DOHH2 (cell line): ENCODE results near the gene KIAA1671.

Experiments
- H3F3A ChIP-seq: fragments of 200-600 bp; sonication (generic), shearing (Covaris generic); 2 replicates; pipeline ENCODE4 v1.6.0; 2016; ENCODE audit warnings: antibody characterized with exemption, mild to moderate bottlenecking; ENCODE audit not compliant: control insufficient read depth, insufficient read depth
- H3K27ac ChIP-seq: fragments of 200-600 bp; sonication (generic); 2 replicates; pipeline ENCODE4 v1.5.1; 2014; ENCODE audit warnings: low read depth, mild to moderate bottlenecking, low read length, moderate library complexity
- H3K27me3 ChIP-seq: fragments of 200-600 bp; sonication (generic); 2 replicates; pipeline ENCODE4 v1.6.1; 2014; ENCODE audit warnings: mild to moderate bottlenecking, low read length, mixed read lengths; ENCODE audit not compliant: control insufficient read depth
- H3K36me3 ChIP-seq: fragments of 200-600 bp; sonication (generic); 2 replicates; pipeline ENCODE4 v1.6.1; 2014; ENCODE audit warnings: mild to moderate bottlenecking, low read length, moderate library complexity, mixed read lengths; ENCODE audit not compliant: control insufficient read depth
- H3K4me1 ChIP-seq: fragments of 200-600 bp; sonication (generic); 2 replicates; pipeline ENCODE4 v1.6.1; 2014; ENCODE audit warnings: mild to moderate bottlenecking, low read length, mixed read lengths; ENCODE audit not compliant: control insufficient read depth
- H3K4me2 ChIP-seq: fragments of 200-600 bp; sonication (generic); 2 replicates; pipeline ENCODE4 v1.6.0; 2014; ENCODE audit warnings: mild to moderate bottlenecking, low read length, moderate library complexity
- H3K4me3 ChIP-seq: fragments of 200-600 bp; sonication (generic); 2 replicates; pipeline ENCODE4 v1.5.1; 2014; ENCODE audit warnings: mild to moderate bottlenecking, low read length, mixed read lengths
- H3K79me2 ChIP-seq: fragments of 200-600 bp; sonication (generic); 2 replicates; pipeline ENCODE4 v1.6.1; 2014; ENCODE audit warnings: mild to moderate bottlenecking, low read length, mixed read lengths; ENCODE audit not compliant: control insufficient read depth
- H3K9me2 ChIP-seq: fragments of 200-600 bp; sonication (generic); replicated peaks from 2 replicates; pipeline ENCODE4 v1.6.1; 2014; ENCODE audit warnings: mild to moderate bottlenecking, low read length, mixed read lengths; ENCODE audit not compliant: control insufficient read depth
- H3K9me3 ChIP-seq: fragments of 200-600 bp; sonication (generic); 2 replicates; pipeline ENCODE4 v1.6.1; 2014; ENCODE audit warnings: antibody characterized with exemption, low read length, mixed read lengths; ENCODE audit not compliant: control insufficient read depth, insufficient read depth
- H4K20me1 ChIP-seq: fragments of 200-600 bp; sonication (generic); 2 replicates; pipeline ENCODE4 v1.6.0; 2014; ENCODE audit warnings: low read depth, mild to moderate bottlenecking, antibody characterized with exemption, low read length, moderate library complexity; ENCODE audit not compliant: control insufficient read depth, insufficient read depth
- EZH2phosphoT487 ChIP-seq: fragments of 200-600 bp; sonication (generic); IDR thresholded peaks from 2 replicates; pipeline ENCODE4 v1.6.1; 2017; ENCODE audit warnings: borderline replicate concordance, mild to moderate bottlenecking, antibody characterized with exemption, low read length, moderate library complexity, mixed read lengths
- TF ChIP-seq, protein P1 (sequence below): fragments of 200-600 bp; sonication (generic); IDR thresholded peaks from one replicate; pipeline ENCODE4 v1.5.1; 2014; ENCODE audit warnings: antibody characterized with exemption, mild to moderate bottlenecking, low read depth, low read length; ENCODE audit not compliant: poor library complexity, severe bottlenecking

KIAA1671 gene

DNA sequence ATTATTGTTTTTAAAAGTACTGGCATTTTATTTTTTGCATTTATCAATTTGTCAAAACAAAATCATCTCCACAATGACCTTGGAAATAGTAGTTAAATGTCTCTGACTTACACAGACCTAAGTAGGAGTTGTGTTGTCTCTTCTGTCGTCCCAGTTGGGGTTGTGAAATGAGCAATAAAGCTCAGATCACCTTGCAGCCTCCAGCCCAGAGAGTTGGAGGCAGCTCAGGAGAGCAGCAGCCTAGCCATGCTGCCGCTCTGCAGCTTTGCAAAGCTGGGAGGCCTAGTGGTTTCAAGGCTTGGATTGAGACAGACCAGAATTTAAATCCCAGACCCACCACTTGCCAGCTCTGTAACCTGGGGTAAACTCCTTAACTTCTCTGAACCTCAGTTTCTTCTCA lies 181.9 kb downstream of the KIAA1671 start:
- Histone ChIP-seq H3K4me3 (no peak overlapping the region), H3K9me2 (no peaks in the 10 kb centered on the region), H4K20me1 (no peaks in the 10 kb centered on the region), H3K79me2 (no peaks in the 10 kb centered on the region), H3K4me1 (no peaks in the 10 kb centered on the region), H3K36me3 (no peaks in the 10 kb centered on the region), H3K27me3 (peaks cover 22% of the 10 kb centered on the region), H3K27ac (no peak overlapping the region), H3F3A (no peaks in the 10 kb centered on the region), H3K4me2 (no peak overlapping the region), H3K9me3 (no peaks in the 10 kb centered on the region)
- no peak for TF ChIP-seq EZH2phosphoT487

- Histone ChIP-seq H3K4me3 (no peak overlapping the region), H3K9me3 (no peaks in the 10 kb centered on the region), H3K4me2 (no peak overlapping the region), H3F3A (no peaks in the 10 kb centered on the region), H3K9me2 (no peaks in the 10 kb centered on the region), H3K4me1 (no peaks in the 10 kb centered on the region), H3K27me3 (peaks cover 22% of the 10 kb centered on the region), H4K20me1 (no peaks in the 10 kb centered on the region), H3K36me3 (no peaks in the 10 kb centered on the region), H3K79me2 (no peaks in the 10 kb centered on the region), H3K27ac (no peak overlapping the region)
- TF ChIP-seq, protein P1, sequence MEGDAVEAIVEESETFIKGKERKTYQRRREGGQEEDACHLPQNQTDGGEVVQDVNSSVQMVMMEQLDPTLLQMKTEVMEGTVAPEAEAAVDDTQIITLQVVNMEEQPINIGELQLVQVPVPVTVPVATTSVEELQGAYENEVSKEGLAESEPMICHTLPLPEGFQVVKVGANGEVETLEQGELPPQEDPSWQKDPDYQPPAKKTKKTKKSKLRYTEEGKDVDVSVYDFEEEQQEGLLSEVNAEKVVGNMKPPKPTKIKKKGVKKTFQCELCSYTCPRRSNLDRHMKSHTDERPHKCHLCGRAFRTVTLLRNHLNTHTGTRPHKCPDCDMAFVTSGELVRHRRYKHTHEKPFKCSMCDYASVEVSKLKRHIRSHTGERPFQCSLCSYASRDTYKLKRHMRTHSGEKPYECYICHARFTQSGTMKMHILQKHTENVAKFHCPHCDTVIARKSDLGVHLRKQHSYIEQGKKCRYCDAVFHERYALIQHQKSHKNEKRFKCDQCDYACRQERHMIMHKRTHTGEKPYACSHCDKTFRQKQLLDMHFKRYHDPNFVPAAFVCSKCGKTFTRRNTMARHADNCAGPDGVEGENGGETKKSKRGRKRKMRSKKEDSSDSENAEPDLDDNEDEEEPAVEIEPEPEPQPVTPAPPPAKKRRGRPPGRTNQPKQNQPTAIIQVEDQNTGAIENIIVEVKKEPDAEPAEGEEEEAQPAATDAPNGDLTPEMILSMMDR, result no peak
- no peak for TF ChIP-seq EZH2phosphoT487
Measured at GRCh38 chr22:25136953-25137576, 184.5 kb downstream of the KIAA1671 start.

DNA sequence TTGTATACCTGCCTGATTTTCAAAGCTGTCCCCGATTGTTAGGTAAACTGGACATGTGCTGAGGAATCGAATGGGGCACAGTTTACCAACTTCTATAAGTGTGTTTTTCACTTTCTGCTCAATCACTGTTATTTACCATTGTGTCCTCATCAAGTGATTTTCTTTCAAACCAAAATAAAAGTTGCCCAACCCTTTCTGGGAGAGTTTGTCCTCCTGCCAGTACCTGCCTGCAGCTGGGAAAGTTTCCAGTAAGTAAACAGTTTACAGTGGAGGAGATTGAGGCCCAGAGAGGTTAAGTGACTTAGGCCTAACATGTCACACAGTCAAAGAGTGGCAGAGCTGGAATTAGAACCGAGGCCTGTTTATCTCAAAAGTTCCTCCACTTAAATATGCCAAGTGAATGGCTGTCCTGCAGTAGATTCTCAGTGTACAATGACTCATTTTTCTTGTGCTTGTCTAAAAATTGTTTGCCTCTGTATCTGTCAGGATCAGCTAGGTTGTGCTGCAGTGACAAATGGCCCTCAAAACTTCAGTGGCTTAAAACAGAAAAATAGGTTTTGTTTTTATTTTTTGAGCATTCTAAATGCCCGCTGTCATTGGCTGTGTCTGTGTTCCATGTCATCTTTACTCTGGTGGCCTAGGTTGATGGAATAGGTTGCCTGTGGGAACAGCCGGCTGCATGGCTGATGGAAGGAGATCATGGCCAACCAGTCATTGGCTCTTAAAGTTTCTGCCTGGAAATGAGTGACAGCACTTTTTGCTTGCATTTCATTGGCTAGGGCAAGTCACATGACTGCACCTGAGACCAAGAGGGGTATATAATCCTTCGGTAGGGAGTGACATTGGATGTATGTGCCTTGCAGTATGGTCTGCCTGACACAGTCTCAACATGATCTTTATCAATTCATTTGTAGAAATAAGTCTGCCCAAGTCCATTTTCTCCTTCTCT lies 185.3 kb downstream of the KIAA1671 start:
- Histone ChIP-seq H3K9me3 (no peaks in the 10 kb centered on the region), H3F3A (no peaks in the 10 kb centered on the region), H3K36me3 (no peaks in the 10 kb centered on the region), H4K20me1 (no peaks in the 10 kb centered on the region), H3K4me3 (no peak overlapping the region), H3K79me2 (no peaks in the 10 kb centered on the region), H3K4me2 (no peak overlapping the region), H3K27ac (no peak overlapping the region), H3K9me2 (no peaks in the 10 kb centered on the region), H3K4me1 (no peaks in the 10 kb centered on the region), H3K27me3 (peaks cover 22% of the 10 kb centered on the region)
- TF ChIP-seq, protein P1, result no peak
- TF ChIP-seq EZH2phosphoT487, result no peak

GRCh38 chr22:25139062-25139461 lies 186.5 kb downstream of the KIAA1671 start:
- Histone ChIP-seq H3K79me2 (no peaks in the 10 kb centered on the region), H3K36me3 (no peaks in the 10 kb centered on the region), H3K4me3 (no peak overlapping the region), H3F3A (no peaks in the 10 kb centered on the region), H3K27ac (no peak overlapping the region), H3K27me3 (peaks cover 22% of the 10 kb centered on the region), H3K4me2 (no peak overlapping the region), H3K9me3 (no peaks in the 10 kb centered on the region), H3K4me1 (no peaks in the 10 kb centered on the region), H4K20me1 (no peaks in the 10 kb centered on the region), H3K9me2 (no peaks in the 10 kb centered on the region)
- TF ChIP-seq, protein P1, result no peak
- TF ChIP-seq EZH2phosphoT487, result no peak
